Mammary epithelial cell (primary cell): ENCODE measurements around the gene EPHB2.

Source experiments
- CTCF ChIP-seq, 2 donors: IDR thresholded peaks in 1 of 2; conservative IDR thresholded peaks in 1 of 2; 2 replicates each; pipeline ENCODE4 v1.5.1; 2011 to 2012; ENCODE audit warnings: inconsistent platforms in 2 of 2, low read length in 2 of 2, mild to moderate bottlenecking in 2 of 2, control low read depth in 1 of 2, low read depth in 1 of 2; ENCODE audit not compliant: insufficient read depth in 1 of 2; ENCODE audit errors: extremely low read depth in 1 of 2
- EZH2 ChIP-seq: IDR thresholded peaks from 2 replicates; pipeline ENCODE4 v1.6.1; 2012; ENCODE audit warnings: low read length, inconsistent platforms, borderline replicate concordance

- TF ChIP-seq CTCF (conservative IDR thresholded peaks at IDR 0.05 in 1 of 2, IDR thresholded peaks at IDR 0.05 in 1 of 2; ENCODE audit: extremely low read depth in 1 of 2, insufficient read depth in 1 of 2, low read depth in 1 of 2, low read length in 2 of 2) (no peak), EZH2 (no peak)
These were observed 95.9 kb downstream of the EPHB2 start for GRCh38 chr1:22806584-22806983.
